Testis (tissue), 3 donors: ENCODE data around the gene LCP2. TPM values are rescaled to one million over a fixed set of nuclear protein-coding genes. Genes with fewer than 3 reads are reported as not detected.

Experiments
- DNase-seq: peaks from one replicate; pipeline ENCODE4 v3.0.0-alpha.2; 2019
- H3K27ac ChIP-seq, 2 donors: fragments of 200-600 bp; sonication (generic); one replicate each; pipeline ENCODE4 v1.5.1; 2019
- H3K27me3 ChIP-seq: fragments of 200-600 bp; sonication (generic); one replicate; pipeline ENCODE4 v1.5.1; 2019
- H3K36me3 ChIP-seq: fragments of 200-600 bp; sonication (generic); one replicate; pipeline ENCODE4 v1.5.1; 2017; ENCODE audit warnings: low read depth; ENCODE audit errors: missing control alignments
- H3K4me1 ChIP-seq: fragments of 200-600 bp; sonication (generic); one replicate; pipeline ENCODE4 v1.5.1; 2019
- H3K4me3 ChIP-seq, 2 donors: fragments of 200-600 bp; sonication (generic); one replicate each; pipeline ENCODE4 v1.5.1; 2017 to 2019
- H3K9me3 ChIP-seq: fragments of 200-600 bp; sonication (generic); one replicate; pipeline ENCODE4 v1.5.1; 2017
- CTCF ChIP-seq, 3 experiments: fragments of 450-650 bp in 2 of 3; fragments of 200-600 bp in 1 of 3; sonication (generic) in 1 of 3; IDR thresholded peaks; one replicate each; pipeline ENCODE4 v1.5.1; 2016 to 2019; ENCODE audit warnings: antibody characterized with exemption in 3 of 3, mild to moderate bottlenecking in 2 of 3, moderate library complexity in 1 of 3
- POLR2A ChIP-seq: fragments of 450-650 bp; IDR thresholded peaks from one replicate; pipeline ENCODE4 v1.6.1; 2017; ENCODE audit warnings: antibody characterized with exemption, mild to moderate bottlenecking, moderate library complexity
- WGBS, 2 donors: methylation state at CpG; one replicate each; pipeline ENCODE4 v1.1.5; 2018; 5-methylcytosine and 5-hydroxymethylcytosine counted together
- intact Hi-C: fragments of 100-400 bp; cut with DNase I; formaldehyde crosslinking; loops from one replicate; pipeline ENCODE4 v1.15.1; 2023; ENCODE audit warnings: low total_unique reads
- polyA plus RNA-seq: library from polyadenylated mRNA; stranded (reverse); fragments of 350-450 nt; fragmentation: Illumina TruSeq; extraction: RNeasy Lipid Tissue Mini Kit (QIAGEN cat#74804); gene quantifications from one replicate; pipeline ENCODE4 v1.2.3, GENCODE V29; 2014; ENCODE audit warnings: low read depth, low replicate concordance; ENCODE audit not compliant: insufficient read depth
- total RNA-seq, 2 donors: library from RNA; depleted of rRNA; stranded (reverse); fragments of >200 nt; gene quantifications; one replicate each; pipeline ENCODE4 v1.2.3, GENCODE V29; 2016

The LCP2 gene
- total and polyA plus RNA-seq, 3 donors from 2014 or later, result 8.6 to 14.2 (median 11.5) TPM

- 74 to 86% methylated on average over 3 of the region's 3 CpGs for WGBS, 2 donors
- intact Hi-C loops, result no loop called here
- Histone ChIP-seq H3K4me3 (no peak overlapping the region), H3K36me3 (no peaks in the 10 kb centered on the region), H3K4me1 (peaks cover 4% of the 10 kb centered on the region), H3K9me3 (no peaks in the 10 kb centered on the region), H3K27ac (no peak overlapping the region), H3K27me3 (no peaks in the 10 kb centered on the region)
- no peak for DNase-seq
- no peak for TF ChIP-seq POLR2A
- TF ChIP-seq CTCF (IDR thresholded peaks at IDR 0.05), result no peak
These were observed 61.4 kb downstream of the LCP2 start for GRCh38 chr5:170235876-170236864.

- intact Hi-C loops, result no loop called here
These were observed 64.2 kb downstream of the LCP2 start for GRCh38 chr5:170233358-170233892.

GRCh38 chr5:170232786-170233185 is 64.8 kb downstream of the LCP2 start, which contains the start of gene C5orf58:
Gene C5orf58, plus strand, starts transcription at chr5:170232985. Its CDS starts 1,992 bp downstream, at chr5:170234977.
- peak within 1 kb of the TSS; percentile 40 to 68 for H3K27ac ChIP-seq
- no peak for TF ChIP-seq POLR2A
- TF ChIP-seq CTCF (IDR thresholded peaks at IDR 0.05), result no peak
- intact Hi-C loops, result no loop called here
- H3K27me3 ChIP-seq, result no peaks in the 10 kb centered on the region
- peaks cover 6% of the 10 kb centered on the region for H3K4me1 ChIP-seq
- no peaks in the 10 kb centered on the region for H3K36me3 ChIP-seq
- DNase-seq, result peak; percentile 73
- 70 to 90% methylated on average over 4 to 27 of the region's 27 CpGs for WGBS, 2 donors
- H3K9me3 ChIP-seq, result no peaks in the 10 kb centered on the region
- peak within 1 kb of the TSS; percentile 51 to 58 for H3K4me3 ChIP-seq

More at GRCh38 chr5:170233358-170233892, 64.2 kb downstream of the LCP2 start:
- no peaks in the 10 kb centered on the region for H3K9me3 ChIP-seq
- no peak for DNase-seq
- no peaks in the 10 kb centered on the region for H3K27me3 ChIP-seq
- no peaks in the 10 kb centered on the region for H3K36me3 ChIP-seq
- H3K27ac ChIP-seq, result peak overlapping the region; percentile 40 to 68
- H3K4me3 ChIP-seq, result peak overlapping the region; percentile 51 to 58
- 69 to 79% methylated on average over 9 to 18 of the region's 18 CpGs for WGBS, 2 donors
- H3K4me1 ChIP-seq, result peaks cover 6% of the 10 kb centered on the region
- TF ChIP-seq CTCF (IDR thresholded peaks at IDR 0.05) (no peak), POLR2A (no peak)

- WGBS, 2 donors, result 61 to 70% methylated on average over 6 of the region's 6 CpGs
- Histone ChIP-seq H3K27me3 (no peaks in the 10 kb centered on the region), H3K4me1 (peaks cover 19% of the 10 kb centered on the region), H3K4me3 (no peak overlapping the region), H3K27ac (no peak overlapping the region), H3K9me3 (no peaks in the 10 kb centered on the region), H3K36me3 (no peaks in the 10 kb centered on the region)
- no peak for DNase-seq
- TF ChIP-seq CTCF (IDR thresholded peaks at IDR 0.05) (no peak), POLR2A (no peak)
- intact Hi-C loops, result loop anchor here (10.0 kb wide), 2 partner anchors 116 to 396 kb away; no protein-coding TSS in a partner anchor
These were observed 68.7 kb downstream of the LCP2 start for GRCh38 chr5:170228762-170229435.
